GM12878 (cell line): ENCODE results near the gene KRT73. TPM values are rescaled to one million over a fixed set of nuclear protein-coding genes. Genes with fewer than 3 reads are reported as not detected.

Experiments used
- ATAC-seq: fragments of 200-7000 bp; cut with Tn5 transposase; 3 replicates; pipeline ENCODE4 v1.9.1; 2020; ENCODE audit warnings: mild to moderate bottlenecking, moderate library complexity
- BruUV-seq: library from RNA; stranded (reverse); fragments of 400-500 nt; replicated peaks from 2 replicates; lab custom pipeline; 2021; lab: Mats Ljungman, UMichigan
- CTCF ChIA-PET: fragments of 300-600 bp; sonication (Branson Sonifier 250); formaldehyde crosslinking; extraction: SDS; loops from one replicate; lab custom pipeline; 2021; ENCODE audit warnings: inconsistent platforms; lab: Yijun Ruan, JAX
- POLR2A ChIA-PET: fragments of 350-600 bp; formaldehyde crosslinking; extraction: SDS; loops from one replicate; lab custom pipeline; 2021; ENCODE audit warnings: inconsistent platforms; lab: Charles Lee
- RAD21 ChIA-PET: fragments of 300-600 bp; sonication (Branson Sonifier 250); formaldehyde crosslinking; loops from one replicate; lab custom pipeline; 2023; ENCODE audit warnings: antibody characterized with exemption; ENCODE audit not compliant: unreplicated experiment; lab: Charles Lee
- SMC1A ChIA-PET: fragments of 300-600 bp; sonication (Branson Sonifier 250); formaldehyde crosslinking; loops from one replicate; lab custom pipeline; 2023; ENCODE audit not compliant: unreplicated experiment, uncharacterized antibody; lab: Charles Lee
- DNase-seq: peaks from one replicate; pipeline ENCODE4 v3.0.0-alpha.2; 2011; ENCODE audit warnings: low read depth, low spot score
- FAIRE-seq: peaks from 3 replicates; lab custom pipeline; 2011; peaks lifted over from hg19 to GRCh38; lab: Jason Lieb, UNC
- H2AFZ ChIP-seq: 2 replicates; pipeline ENCODE4 v1.6.0; 2011; ENCODE audit warnings: low read depth, low read length, control low read depth; ENCODE audit not compliant: control insufficient read depth
- H3K27ac ChIP-seq: 2 replicates; pipeline ENCODE4 v1.5.1; 2011; ENCODE audit warnings: control low read depth; ENCODE audit not compliant: control insufficient read depth, insufficient read depth
- H3K27me3 ChIP-seq, 2 experiments: replicated peaks in 1 of 2; 2 replicates each; pipeline versions ENCODE4 v1.6.0 to v1.6.1; 2011; ENCODE audit warnings: low read length in 1 of 2; ENCODE audit not compliant: control insufficient read depth in 2 of 2, insufficient read depth in 2 of 2
- H3K36me3 ChIP-seq, 2 experiments: 2 replicates each; pipeline ENCODE4 v1.5.1; 2011; ENCODE audit warnings: low read length in 1 of 2; ENCODE audit not compliant: control insufficient read depth in 2 of 2, insufficient read depth in 2 of 2
- H3K4me1 ChIP-seq: 2 replicates; pipeline ENCODE4 v1.6.1; 2011; ENCODE audit warnings: mild to moderate bottlenecking, low read length, moderate library complexity, mixed read lengths; ENCODE audit not compliant: control insufficient read depth, insufficient read depth
- H3K4me2 ChIP-seq: 2 replicates; pipeline ENCODE4 v1.6.0; 2011; ENCODE audit warnings: control low read depth; ENCODE audit not compliant: control insufficient read depth, insufficient read depth
- H3K4me3 ChIP-seq: fragments of 200-600 bp; sonication (generic); 2 replicates; pipeline ENCODE4 v1.5.1; 2016
- H3K79me2 ChIP-seq: 2 replicates; pipeline ENCODE4 v1.6.0; 2011; ENCODE audit warnings: low read length; ENCODE audit not compliant: control insufficient read depth, insufficient read depth
- H3K9ac ChIP-seq: 2 replicates; pipeline ENCODE4 v1.8.0; 2011; ENCODE audit warnings: low read length, control low read depth, mixed read lengths; ENCODE audit not compliant: control insufficient read depth, insufficient read depth
- H3K9me3 ChIP-seq: replicated peaks from 3 replicates; pipeline ENCODE4 v1.5.1; 2011; ENCODE audit warnings: mild to moderate bottlenecking, low read length; ENCODE audit not compliant: control insufficient read depth, insufficient read depth
- H4K20me1 ChIP-seq: 2 replicates; pipeline ENCODE4 v1.6.0; 2011; ENCODE audit not compliant: control insufficient read depth, insufficient read depth
- CBFB ChIP-seq: IDR thresholded peaks from 2 replicates; pipeline ENCODE4 v1.6.1; 2016; ENCODE audit warnings: antibody characterized with exemption, low read depth
- CBX5 ChIP-seq: sonication (generic); IDR thresholded peaks from 2 replicates; pipeline ENCODE4 v1.6.1; 2016; ENCODE audit warnings: low read depth, moderate library complexity, mild to moderate bottlenecking, inconsistent platforms
- CHD4 ChIP-seq: fragments of 200-600 bp; sonication (generic); IDR thresholded peaks from 2 replicates; pipeline ENCODE4 v1.6.1; 2016; ENCODE audit warnings: mild to moderate bottlenecking
- FOS ChIP-seq: IDR thresholded peaks from 3 replicates; pipeline ENCODE4 v1.6.1; 2011; ENCODE audit warnings: borderline replicate concordance; ENCODE audit not compliant: insufficient read length; ENCODE audit errors: extremely low read depth
- HDAC2 ChIP-seq: fragments of 200-600 bp; sonication (generic); IDR thresholded peaks from 2 replicates; pipeline ENCODE4 v1.6.1; 2017
- JUND ChIP-seq: IDR thresholded peaks from 2 replicates; pipeline ENCODE4 v1.6.1; 2012; ENCODE audit warnings: low read depth, mild to moderate bottlenecking, low read length, improper control_type of control experiment, moderate library complexity
- KLF5 ChIP-seq: fragments of 450-650 bp; IDR thresholded peaks from 2 replicates; pipeline ENCODE4 v1.6.1; 2014; ENCODE audit warnings: mild to moderate bottlenecking; ENCODE audit not compliant: partially characterized antibody
- MEF2B ChIP-seq: fragments of 450-650 bp; IDR thresholded peaks from 2 replicates; pipeline ENCODE4 v1.6.1; 2018; ENCODE audit warnings: mild to moderate bottlenecking, moderate library complexity; ENCODE audit not compliant: partially characterized antibody, poor library complexity, severe bottlenecking
- NRF1 ChIP-seq: conservative IDR thresholded peaks from 2 replicates; pipeline ENCODE4 v1.6.1; 2011; ENCODE audit warnings: mild to moderate bottlenecking, low read depth, low read length, improper control_type of control experiment
- PAX5 ChIP-seq: IDR thresholded peaks from 2 replicates; pipeline ENCODE4 v1.6.1; 2011; ENCODE audit warnings: low read depth, low read length, borderline replicate concordance
- RB1 ChIP-seq: fragments of 450-650 bp; formaldehyde crosslinking; IDR thresholded peaks from 2 replicates; pipeline ENCODE4 v1.6.1; 2017; ENCODE audit warnings: mild to moderate bottlenecking, borderline replicate concordance
- RBBP5 ChIP-seq: fragments of 200-600 bp; sonication (generic); conservative IDR thresholded peaks from 2 replicates; pipeline ENCODE4 v1.6.1; 2016
- SREBF2 ChIP-seq: IDR thresholded peaks from 2 replicates; pipeline ENCODE4 v1.6.1; 2012; ENCODE audit warnings: mild to moderate bottlenecking, low read length
- STAT1 ChIP-seq: fragments of 450-650 bp; conservative IDR thresholded peaks from 2 replicates; pipeline ENCODE4 v1.6.1; 2014; ENCODE audit warnings: antibody characterized with exemption, mild to moderate bottlenecking
- YBX1 ChIP-seq: fragments of 450-650 bp; IDR thresholded peaks from 2 replicates; pipeline ENCODE4 v1.6.1; 2016; ENCODE audit warnings: antibody characterized with exemption
- ZNF24 ChIP-seq: fragments of 450-650 bp; IDR thresholded peaks from 2 replicates; pipeline ENCODE4 v1.6.1; 2017; ENCODE audit warnings: antibody characterized with exemption, mild to moderate bottlenecking
- ZSCAN29 ChIP-seq: fragments of 450-650 bp; IDR thresholded peaks from 2 replicates; pipeline ENCODE4 v1.6.1; 2017; ENCODE audit warnings: mild to moderate bottlenecking, moderate library complexity
- WGBS: methylation state at CpG from one replicate; pipeline ENCODE4 v1.1.6; 2016; ENCODE audit warnings: low lambda C conversion rate; ENCODE audit not compliant: insufficient replicate concordance, insufficient coverage; ENCODE audit errors: missing lambda C conversion rate; 5-methylcytosine and 5-hydroxymethylcytosine counted together
- in situ Hi-C: fragments of 300-500 bp; cut with MboI; formaldehyde crosslinking; loops from 9 replicates; pipeline ENCODE4 v1.14.3; 2018; ENCODE audit warnings: mixed read lengths
- intact Hi-C: fragments of 100-400 bp; cut with micrococcal nuclease; formaldehyde crosslinking; loops from one replicate; pipeline ENCODE4 v1.14.2; 2022; ENCODE audit not compliant: unreplicated experiment
- polyA plus RNA-seq, 11 experiments: library from polyadenylated mRNA; depleted of rRNA in 4 of 11; unstranded in 6 of 11; stranded (reverse) in 5 of 11; fragments of >200 nt; fragmentation: Nextera tagmentation in 4 of 11; fragmentation: Illumina TruSeq in 1 of 11; extraction: Ambion mirVana in 4 of 11; extraction: Trizol in 1 of 11; gene quantifications; 1 replicate in 1 of 11; 2 replicates in 10 of 11; pipeline versions ENCODE4 v1.2.1 to v1.2.3, GENCODE V29; 2011 to 2016; ENCODE audit warnings: inconsistent platforms in 2 of 11, missing spikeins in 2 of 11, low read depth in 1 of 11
- total RNA-seq, 4 experiments: library from RNA; depleted of rRNA in 3 of 4; stranded (reverse); fragments of >200 nt in 3 of 4; fragmentation: Illumina TruSeq in 1 of 4; extraction: Trizol in 1 of 4; gene quantifications; 2 replicates each; pipeline versions ENCODE4 v1.2.1 to v1.2.3, GENCODE V29; 2013 to 2021
- TF ChIP-seq, protein P1 (sequence below): IDR thresholded peaks from 2 replicates; pipeline ENCODE4 v1.6.1; 2012; ENCODE audit warnings: low read depth, low read length, improper control_type of control experiment

KRT73 gene
- total and polyA plus RNA-seq, 10 of the 15 experiments (the other 5 are each of a cell fraction or from before 2014, with no cell fraction given) = not detected

DNA sequence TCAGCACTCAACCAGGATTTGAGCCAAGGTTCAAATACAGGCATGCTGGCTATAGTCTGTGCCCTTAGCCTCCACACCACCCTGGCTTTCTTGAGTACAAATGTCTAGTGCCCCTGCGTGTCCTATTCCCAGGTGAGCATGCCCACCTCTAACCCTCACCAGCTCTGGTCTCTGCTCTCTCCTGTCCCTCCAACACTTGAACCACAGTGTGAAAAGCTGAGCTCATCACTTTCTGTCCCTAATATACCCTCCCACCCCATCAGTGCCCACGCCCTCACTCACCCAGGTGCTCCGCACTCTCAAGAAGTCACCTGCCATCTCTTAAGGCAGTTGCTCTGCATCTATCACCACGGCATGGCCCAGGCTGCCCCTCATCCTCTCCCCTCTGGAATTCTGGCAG, 58.4 kb downstream of the KRT73 start (continued):
- TF ChIP-seq RBBP5 = no peak

DNA sequence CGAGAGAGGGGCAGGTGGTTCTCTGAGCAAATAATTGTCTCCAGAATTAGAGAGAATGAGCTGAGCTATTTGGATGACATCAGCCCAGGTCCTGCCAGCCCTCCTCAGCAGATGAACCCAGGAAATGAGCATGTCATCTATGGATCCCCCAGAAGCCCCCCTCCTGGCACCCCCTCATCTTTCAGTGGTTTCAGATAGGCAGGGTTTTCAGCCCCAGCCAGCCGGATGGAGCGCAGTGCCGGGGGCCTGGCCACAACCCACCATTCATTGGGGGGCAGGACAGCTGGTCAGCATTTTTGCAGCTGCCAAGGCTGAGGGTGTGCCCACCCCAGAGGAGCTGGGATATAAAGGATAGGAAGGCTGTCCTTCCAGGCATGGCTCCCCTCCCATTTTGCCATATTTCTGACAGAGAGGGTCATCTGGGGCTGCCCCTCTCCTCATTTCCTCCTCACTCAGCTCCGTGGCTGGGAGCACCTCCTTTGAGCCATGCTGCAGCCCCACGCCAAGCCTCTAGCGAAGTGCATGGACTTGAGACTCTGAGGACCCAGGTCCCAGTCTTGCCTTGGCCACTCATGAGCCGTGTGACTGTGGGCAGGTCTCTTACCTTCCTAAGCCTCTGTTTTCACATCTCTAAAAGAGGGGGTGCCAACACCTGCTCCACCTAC, 59.4 kb downstream of the KRT73 start:
- H3K9me3 ChIP-seq = no peaks in the 10 kb centered on the region
- H2AFZ ChIP-seq = no peak overlapping the region
- no peak for ATAC-seq
- no peak overlapping the region for H3K9ac ChIP-seq
- SMC1A ChIA-PET = no interaction called here
- TF ChIP-seq FOS (no peak), JUND (no peak), STAT1 (no peak), RB1 (no peak), CHD4 (no peak), NRF1 (no peak), CBX5 (no peak), SREBF2 (no peak), YBX1 (no peak), ZSCAN29 (no peak), HDAC2 (no peak), MEF2B (no peak), PAX5 (no peak), CBFB (no peak), KLF5 (no peak), ZNF24 (no peak)
- TF ChIP-seq, protein P1, sequence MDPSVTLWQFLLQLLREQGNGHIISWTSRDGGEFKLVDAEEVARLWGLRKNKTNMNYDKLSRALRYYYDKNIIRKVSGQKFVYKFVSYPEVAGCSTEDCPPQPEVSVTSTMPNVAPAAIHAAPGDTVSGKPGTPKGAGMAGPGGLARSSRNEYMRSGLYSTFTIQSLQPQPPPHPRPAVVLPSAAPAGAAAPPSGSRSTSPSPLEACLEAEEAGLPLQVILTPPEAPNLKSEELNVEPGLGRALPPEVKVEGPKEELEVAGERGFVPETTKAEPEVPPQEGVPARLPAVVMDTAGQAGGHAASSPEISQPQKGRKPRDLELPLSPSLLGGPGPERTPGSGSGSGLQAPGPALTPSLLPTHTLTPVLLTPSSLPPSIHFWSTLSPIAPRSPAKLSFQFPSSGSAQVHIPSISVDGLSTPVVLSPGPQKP = no peak
- intact Hi-C loops = no loop called here
- no peaks in the 10 kb centered on the region for H3K4me1 ChIP-seq
- H3K27me3 ChIP-seq = peaks cover 4% of the 10 kb centered on the region in 2 experiments; a peak in 3 of 4 replicates
- no peak for DNase-seq
- H3K27ac ChIP-seq = no peak overlapping the region
- CTCF ChIA-PET = no interaction called here
- in situ Hi-C loops = no loop called here
- RAD21 ChIA-PET = no interaction called here
- H3K4me3 ChIP-seq = no peak overlapping the region
- H3K79me2 ChIP-seq = no peaks in the 10 kb centered on the region
- WGBS = 23% methylated on average over 8 of the region's 8 CpGs
- no peaks in the 10 kb centered on the region for H4K20me1 ChIP-seq
- POLR2A ChIA-PET = no interaction called here
- no peak overlapping the region for H3K4me2 ChIP-seq
- no TSS peak for BruUV-seq
- H3K36me3 ChIP-seq = no peaks in the 10 kb centered on the region
- no peak for FAIRE-seq
